Retinal pigment epithelial cell (primary cell): Measurements from ENCODE around the gene SOX9.
A peak's percentile ranks its signal among the peaks of the same experiment; 100 is the strongest.
"Not testable (repeated sequence)": the region's sequence is repeated elsewhere in the genome, so short reads cannot be mapped to it uniquely, and the experiment has no call there.

Experiments
- DNase-seq: peaks from one replicate; pipeline ENCODE4 v3.0.0-alpha.2; 2010; ENCODE audit warnings: low read depth
- H3K4me3 ChIP-seq: 2 replicates; pipeline ENCODE4 v1.5.1; 2011; ENCODE audit warnings: mild to moderate bottlenecking, low read length, control low read depth, moderate library complexity
- TF ChIP-seq, protein P1 (sequence below): conservative IDR thresholded peaks from 2 replicates; pipeline ENCODE4 v1.5.1; 2011; ENCODE audit warnings: low read depth, low read length, control low read depth, inconsistent platforms

The SOX9 gene

DNA sequence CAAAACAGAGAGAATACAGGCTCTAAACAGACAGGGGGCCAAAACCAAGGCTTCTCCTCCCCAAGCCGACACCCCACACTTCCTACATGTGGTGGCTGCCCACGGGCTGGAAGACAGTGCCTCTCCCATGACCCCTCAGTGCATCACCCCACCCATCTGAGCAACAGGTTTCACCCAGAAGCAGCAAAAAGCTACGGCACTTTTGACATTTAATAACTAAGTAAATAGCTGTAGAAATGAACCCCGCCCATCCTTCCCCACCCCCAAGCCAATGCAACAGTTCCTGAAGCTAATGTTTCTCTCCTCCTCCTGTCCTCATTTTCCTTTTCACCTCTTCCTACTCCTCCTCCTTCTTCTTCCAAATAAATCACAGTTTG is 9.9 kb upstream of the SOX9 start:
- no peak for DNase-seq
- H3K4me3 ChIP-seq, result no peak overlapping the region
- TF ChIP-seq, protein P1, sequence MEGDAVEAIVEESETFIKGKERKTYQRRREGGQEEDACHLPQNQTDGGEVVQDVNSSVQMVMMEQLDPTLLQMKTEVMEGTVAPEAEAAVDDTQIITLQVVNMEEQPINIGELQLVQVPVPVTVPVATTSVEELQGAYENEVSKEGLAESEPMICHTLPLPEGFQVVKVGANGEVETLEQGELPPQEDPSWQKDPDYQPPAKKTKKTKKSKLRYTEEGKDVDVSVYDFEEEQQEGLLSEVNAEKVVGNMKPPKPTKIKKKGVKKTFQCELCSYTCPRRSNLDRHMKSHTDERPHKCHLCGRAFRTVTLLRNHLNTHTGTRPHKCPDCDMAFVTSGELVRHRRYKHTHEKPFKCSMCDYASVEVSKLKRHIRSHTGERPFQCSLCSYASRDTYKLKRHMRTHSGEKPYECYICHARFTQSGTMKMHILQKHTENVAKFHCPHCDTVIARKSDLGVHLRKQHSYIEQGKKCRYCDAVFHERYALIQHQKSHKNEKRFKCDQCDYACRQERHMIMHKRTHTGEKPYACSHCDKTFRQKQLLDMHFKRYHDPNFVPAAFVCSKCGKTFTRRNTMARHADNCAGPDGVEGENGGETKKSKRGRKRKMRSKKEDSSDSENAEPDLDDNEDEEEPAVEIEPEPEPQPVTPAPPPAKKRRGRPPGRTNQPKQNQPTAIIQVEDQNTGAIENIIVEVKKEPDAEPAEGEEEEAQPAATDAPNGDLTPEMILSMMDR, result no peak

DNA sequence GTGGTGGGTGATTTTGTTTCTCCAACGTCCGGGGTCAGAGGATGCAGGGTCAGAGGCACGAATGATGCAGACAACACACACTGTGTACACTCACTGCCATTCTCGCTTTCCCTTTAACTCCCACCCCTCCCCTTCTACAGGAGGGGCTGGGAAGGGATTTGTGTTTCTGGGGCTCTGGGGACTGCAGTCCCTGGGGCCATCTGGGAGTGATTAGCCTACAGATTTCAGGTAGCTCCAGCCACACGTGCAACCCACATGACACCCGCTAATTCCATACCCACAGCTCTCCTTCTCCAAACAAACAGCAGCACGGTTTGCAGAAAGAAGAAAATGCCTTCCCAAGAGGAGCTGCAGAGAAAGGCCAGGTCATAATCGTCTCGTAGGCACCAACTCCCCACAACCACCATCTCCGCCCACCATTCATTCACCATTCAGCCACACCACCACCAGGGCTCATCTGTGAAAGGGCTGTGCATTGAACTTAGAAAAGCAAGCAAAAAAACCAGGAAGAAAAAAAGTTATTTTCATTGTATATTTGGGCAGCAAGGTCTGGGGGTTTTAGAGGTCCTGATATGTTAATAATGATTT is 9.4 kb upstream of the SOX9 start:
- H3K4me3 ChIP-seq, result no peak overlapping the region
- DNase-seq, result no peak
- TF ChIP-seq, protein P1, result no peak

DNA sequence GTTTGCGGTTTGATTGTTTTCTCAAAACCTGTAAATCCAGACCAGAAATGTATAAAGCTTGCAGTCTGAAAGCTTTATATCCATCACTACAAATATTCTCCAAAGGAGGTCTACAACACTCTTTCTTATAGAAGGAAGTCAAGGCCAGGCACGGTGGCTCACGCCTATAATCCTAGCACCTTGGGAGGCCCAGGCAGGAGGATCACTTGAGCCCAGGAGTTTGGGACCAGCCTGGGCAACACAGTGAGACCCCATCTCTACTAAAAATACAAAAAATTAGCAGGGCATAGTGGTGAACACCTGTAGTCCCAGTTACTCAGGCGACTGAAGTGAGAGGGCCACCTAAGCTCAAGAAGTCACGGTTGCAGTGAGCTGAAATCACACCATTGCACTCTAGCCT is 8.9 kb upstream of the SOX9 start:
- DNase-seq, H3K4me3 ChIP-seq: not testable (repeated sequence)

DNA sequence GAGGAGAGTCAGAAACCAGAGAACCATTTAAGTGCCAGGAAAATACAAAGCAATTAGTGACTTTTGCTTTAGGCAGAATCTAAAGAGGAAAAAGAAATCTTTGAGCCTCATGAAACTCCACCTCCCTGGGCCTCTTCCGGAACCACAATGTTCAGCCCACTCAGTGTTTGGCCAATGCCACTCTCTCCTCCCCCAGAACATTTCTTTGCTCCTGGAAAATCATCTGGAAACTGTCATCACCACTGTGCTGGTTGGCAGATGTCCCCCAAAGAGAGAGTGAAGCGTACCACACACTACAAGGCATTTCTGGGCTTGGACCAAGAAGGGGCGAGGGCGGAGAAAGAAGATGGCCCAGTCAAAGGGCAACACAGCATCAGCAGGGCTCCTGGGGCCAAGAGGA is 7.1 kb upstream of the SOX9 start:
- H3K4me3 ChIP-seq, result no peak overlapping the region
- DNase-seq, result no peak
- TF ChIP-seq, protein P1, result no peak

DNA sequence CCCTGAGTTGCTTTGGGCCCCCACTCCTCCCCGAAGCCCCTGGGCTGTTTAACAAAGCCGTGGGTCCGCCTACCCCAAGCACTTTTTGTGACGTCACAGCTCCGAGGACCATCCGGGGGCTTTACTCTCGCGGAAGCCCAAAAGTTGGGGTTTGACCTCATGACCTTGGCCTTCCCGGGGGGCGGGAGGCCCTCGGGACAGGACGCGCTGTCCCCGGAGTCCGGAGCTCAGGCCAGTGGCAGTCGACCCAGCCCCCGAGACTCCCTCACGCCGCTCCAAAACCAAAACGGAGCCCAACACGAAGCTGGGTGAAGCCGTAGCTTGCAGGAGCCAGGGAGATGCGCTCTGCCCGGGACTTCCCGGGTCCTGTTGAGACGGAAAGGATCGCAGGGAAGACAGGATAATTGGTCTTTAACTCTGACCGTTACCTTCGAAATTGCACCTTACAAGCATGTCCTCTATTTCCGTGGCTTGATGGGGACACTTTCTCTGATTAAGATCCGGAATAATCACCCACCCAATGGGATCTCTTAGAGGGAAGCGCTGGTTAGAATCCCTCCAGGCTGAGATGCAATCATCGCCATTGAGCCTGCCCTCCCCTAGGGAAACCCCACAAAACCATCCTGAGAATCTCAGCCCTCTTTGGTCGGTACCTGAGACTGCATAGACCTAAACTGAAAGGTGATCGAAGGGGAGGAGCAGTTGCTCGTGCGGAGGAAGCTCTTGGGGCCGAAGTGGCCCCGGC is 4.9 kb upstream of the SOX9 start:
- DNase-seq, result no peak
- TF ChIP-seq, protein P1, result no peak
- H3K4me3 ChIP-seq, result no peak overlapping the region

DNA sequence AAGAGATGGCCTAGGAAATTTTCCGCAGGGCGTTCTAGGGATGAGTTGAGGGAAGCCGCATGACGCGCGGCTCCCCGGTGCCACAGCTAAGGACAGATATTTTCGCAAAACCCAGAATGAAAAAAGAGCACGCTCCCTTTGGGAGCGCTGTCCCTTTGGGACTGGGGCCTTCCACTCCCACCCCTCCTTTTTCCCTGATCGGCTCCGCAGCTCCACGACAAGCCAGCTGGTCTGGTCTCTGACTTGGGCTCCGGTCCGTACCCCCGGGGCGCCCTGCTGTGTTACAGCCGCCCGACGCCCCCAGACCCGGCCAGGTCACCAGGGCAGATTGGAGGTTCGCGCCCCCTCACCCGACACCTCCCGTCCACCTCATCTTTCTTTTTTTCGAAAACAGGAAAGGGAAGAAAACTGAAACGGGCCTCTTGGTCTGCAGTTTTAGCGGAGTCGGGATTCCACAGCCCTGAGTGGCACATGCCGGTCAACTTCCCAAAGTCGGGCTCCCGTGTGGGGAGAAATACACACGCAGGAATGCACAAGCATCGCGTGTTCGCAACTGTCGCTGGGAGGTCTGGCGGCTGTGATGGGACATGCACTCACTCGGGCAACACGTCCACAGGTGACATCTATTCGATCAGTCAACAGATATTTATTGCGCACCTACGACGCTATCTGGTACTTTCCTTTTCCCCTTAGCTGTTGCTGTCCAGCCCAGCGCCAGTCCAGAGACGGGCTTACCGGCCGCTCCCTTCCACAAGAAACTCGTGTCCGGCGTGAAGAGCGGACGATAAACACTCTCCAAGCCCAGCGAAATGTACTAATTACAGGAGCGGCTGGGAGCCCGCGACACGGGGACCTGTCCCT is 3.9 kb upstream of the SOX9 start:
- peak overlapping the region; percentile 54 for H3K4me3 ChIP-seq

More for the DNA sequence above, 3.9 kb upstream of the SOX9 start:
- DNase-seq, result no peak
- TF ChIP-seq, protein P1, result no peak
